WTC11 (cell line): ENCODE data around the gene SPAG4. TPM values are rescaled to one million over a fixed set of nuclear protein-coding genes. Genes with fewer than 3 reads are reported as not detected.

Experiments used
- ATAC-seq: fragments of 200-7000 bp; cut with Tn5 transposase; 2 replicates; pipeline ENCODE4 v1.10.0; 2021; ENCODE audit warnings: mild to moderate bottlenecking, moderate library complexity
- CTCF ChIA-PET: fragments of 300-600 bp; sonication (Branson Sonifier 250); formaldehyde crosslinking; loops from one replicate; lab custom pipeline; 2021; ENCODE audit warnings: antibody characterized with exemption; lab: Charles Lee
- POLR2A ChIA-PET: fragments of 350-600 bp; sonication (Branson Sonifier 250); formaldehyde crosslinking; loops from one replicate; lab custom pipeline; 2021; ENCODE audit warnings: antibody characterized with exemption; lab: Charles Lee
- DNase-seq: peaks from one replicate; pipeline ENCODE4 v3.0.0; 2021; ENCODE audit warnings: low spot score
- H3K27ac Mint-ChIP-seq: 2 replicates; pipeline ENCODE4 v1.8.0; 2021; ENCODE audit warnings: mixed read lengths
- H3K27me3 Mint-ChIP-seq: 2 replicates; pipeline ENCODE4 v1.8.0; 2021; ENCODE audit warnings: low read depth, mild to moderate bottlenecking, moderate library complexity, mixed read lengths
- H3K36me3 Mint-ChIP-seq: 2 replicates; pipeline ENCODE4 v1.8.0; 2021; ENCODE audit warnings: mixed read lengths
- H3K4me1 Mint-ChIP-seq: 2 replicates; pipeline ENCODE4 v1.8.0; 2022; ENCODE audit warnings: mixed read lengths
- H3K4me3 Mint-ChIP-seq: 2 replicates; pipeline ENCODE4 v1.8.0; 2021; ENCODE audit warnings: mild to moderate bottlenecking, moderate library complexity, mixed read lengths
- H3K9me3 Mint-ChIP-seq: 2 replicates; pipeline ENCODE4 v1.8.0; 2021; ENCODE audit warnings: mixed read lengths
- AFF4 ChIP-seq: sonication (generic); formaldehyde crosslinking; IDR thresholded peaks from 2 replicates; pipeline ENCODE4 v1.8.1; 2023; ENCODE audit warnings: mild to moderate bottlenecking, missing genetic modification reagents, borderline replicate concordance
- ATF1 ChIP-seq: sonication (generic); formaldehyde crosslinking; IDR thresholded peaks from 2 replicates; pipeline ENCODE4 v1.8.1; 2023; ENCODE audit warnings: mild to moderate bottlenecking, moderate library complexity, missing genetic modification reagents
- ATF6 ChIP-seq: sonication (generic); formaldehyde crosslinking; IDR thresholded peaks from 2 replicates; pipeline ENCODE4 v1.8.1; 2023; ENCODE audit warnings: mild to moderate bottlenecking, missing genetic modification reagents
- ELF4 ChIP-seq: sonication (generic); formaldehyde crosslinking; IDR thresholded peaks from 2 replicates; pipeline ENCODE4 v1.8.1; 2022; ENCODE audit warnings: low read depth, mild to moderate bottlenecking, moderate library complexity, missing genetic modification reagents
- EMX1 ChIP-seq: fragments of 250-450 bp; sonication (Bioruptor Pico); IDR thresholded peaks from 2 replicates; pipeline ENCODE4 v1.8.0; 2021; ENCODE audit warnings: mild to moderate bottlenecking
- FOXJ3 ChIP-seq: sonication (generic); formaldehyde crosslinking; IDR thresholded peaks from 2 replicates; pipeline ENCODE4 v1.9.0; 2021; ENCODE audit warnings: missing genetic modification reagents, mild to moderate bottlenecking, borderline replicate concordance
- GABPB1 ChIP-seq: sonication (generic); formaldehyde crosslinking; IDR thresholded peaks from 2 replicates; pipeline ENCODE4 v1.8.1; 2023; ENCODE audit warnings: mild to moderate bottlenecking, missing genetic modification reagents
- NR1H2 ChIP-seq: sonication (generic); formaldehyde crosslinking; IDR thresholded peaks from 2 replicates; pipeline ENCODE4 v1.9.0; 2021; ENCODE audit warnings: mild to moderate bottlenecking, moderate library complexity, missing genetic modification reagents
- SOX15 ChIP-seq: fragments of 250-450 bp; sonication (Bioruptor Pico); IDR thresholded peaks from 2 replicates; pipeline ENCODE4 v1.9.0; 2021; ENCODE audit warnings: mild to moderate bottlenecking
- TEAD4 ChIP-seq: sonication (generic); formaldehyde crosslinking; IDR thresholded peaks from 2 replicates; pipeline ENCODE4 v1.8.0; 2022; ENCODE audit warnings: mild to moderate bottlenecking, missing genetic modification reagents
- ZBTB43 ChIP-seq: sonication (generic); formaldehyde crosslinking; IDR thresholded peaks from 2 replicates; pipeline ENCODE4 v1.8.1; 2023; ENCODE audit warnings: mild to moderate bottlenecking, missing genetic modification reagents
- ZNF138 ChIP-seq: sonication (generic); formaldehyde crosslinking; conservative IDR thresholded peaks from 2 replicates; pipeline ENCODE4 v1.8.1; 2022; ENCODE audit warnings: mild to moderate bottlenecking, moderate library complexity, missing genetic modification reagents
- ZNF232 ChIP-seq: sonication (generic); formaldehyde crosslinking; IDR thresholded peaks from 2 replicates; pipeline ENCODE4 v1.8.0; 2022; ENCODE audit warnings: mild to moderate bottlenecking, missing genetic modification reagents
- ZNF317 ChIP-seq: sonication (generic); formaldehyde crosslinking; IDR thresholded peaks from 2 replicates; pipeline ENCODE4 v1.8.1; 2023; ENCODE audit warnings: low read depth, mild to moderate bottlenecking, moderate library complexity, missing genetic modification reagents, borderline replicate concordance
- total RNA-seq: library from RNA; stranded (reverse); gene quantifications from 3 replicates; pipeline ENCODE4 v1.2.3, GENCODE V29; 2021
- TF ChIP-seq, protein P1 (sequence below): fragments of 250-450 bp; sonication (Bioruptor Pico); IDR thresholded peaks from 2 replicates; pipeline ENCODE4 v1.9.0; 2021; ENCODE audit warnings: mild to moderate bottlenecking, borderline replicate concordance
- TF ChIP-seq, protein P2 (sequence below): sonication (generic); formaldehyde crosslinking; IDR thresholded peaks from 2 replicates; pipeline ENCODE4 v1.8.0; 2022; ENCODE audit warnings: mild to moderate bottlenecking, missing genetic modification reagents
- TF ChIP-seq, protein P3 (sequence below): sonication (generic); formaldehyde crosslinking; IDR thresholded peaks from 2 replicates; pipeline ENCODE4 v1.8.1; 2022; ENCODE audit warnings: low read depth, mild to moderate bottlenecking, moderate library complexity, missing genetic modification reagents, borderline replicate concordance

The SPAG4 gene
- total RNA-seq, 1 experiment from 2014 or later: 3.5 TPM

- Mint-ChIP-seq H3K9me3 (no peaks in the 10 kb centered on the region), H3K36me3 (peaks cover 25% of the 10 kb centered on the region), H3K27ac (peak overlapping the region; percentile 44), H3K4me3 (no peak overlapping the region), H3K4me1 (peaks cover 5% of the 10 kb centered on the region; the same call in 1 of the 2 replicates), H3K27me3 (no peaks in the 10 kb centered on the region)
- ChIA-PET CTCF (no interaction called here), POLR2A (no interaction called here)
- no peak for ATAC-seq
- TF ChIP-seq ZNF138 (no peak), ZNF232 (CRISPR knock-in tag) (no peak), ZNF317 (CRISPR knock-in tag) (no peak), NR1H2 (no peak), ZBTB43 (CRISPR knock-in tag) (no peak), EMX1 (CRISPR knock-in tag) (no peak), FOXJ3 (CRISPR knock-in tag) (no peak), GABPB1 (CRISPR knock-in tag) (no peak), AFF4 (CRISPR knock-in tag) (no peak), ATF1 (CRISPR knock-in tag) (no peak), TEAD4 (CRISPR knock-in tag) (no peak), ELF4 (no peak), SOX15 (no peak), ATF6 (CRISPR knock-in tag) (no peak)
- TF ChIP-seq, protein P1, sequence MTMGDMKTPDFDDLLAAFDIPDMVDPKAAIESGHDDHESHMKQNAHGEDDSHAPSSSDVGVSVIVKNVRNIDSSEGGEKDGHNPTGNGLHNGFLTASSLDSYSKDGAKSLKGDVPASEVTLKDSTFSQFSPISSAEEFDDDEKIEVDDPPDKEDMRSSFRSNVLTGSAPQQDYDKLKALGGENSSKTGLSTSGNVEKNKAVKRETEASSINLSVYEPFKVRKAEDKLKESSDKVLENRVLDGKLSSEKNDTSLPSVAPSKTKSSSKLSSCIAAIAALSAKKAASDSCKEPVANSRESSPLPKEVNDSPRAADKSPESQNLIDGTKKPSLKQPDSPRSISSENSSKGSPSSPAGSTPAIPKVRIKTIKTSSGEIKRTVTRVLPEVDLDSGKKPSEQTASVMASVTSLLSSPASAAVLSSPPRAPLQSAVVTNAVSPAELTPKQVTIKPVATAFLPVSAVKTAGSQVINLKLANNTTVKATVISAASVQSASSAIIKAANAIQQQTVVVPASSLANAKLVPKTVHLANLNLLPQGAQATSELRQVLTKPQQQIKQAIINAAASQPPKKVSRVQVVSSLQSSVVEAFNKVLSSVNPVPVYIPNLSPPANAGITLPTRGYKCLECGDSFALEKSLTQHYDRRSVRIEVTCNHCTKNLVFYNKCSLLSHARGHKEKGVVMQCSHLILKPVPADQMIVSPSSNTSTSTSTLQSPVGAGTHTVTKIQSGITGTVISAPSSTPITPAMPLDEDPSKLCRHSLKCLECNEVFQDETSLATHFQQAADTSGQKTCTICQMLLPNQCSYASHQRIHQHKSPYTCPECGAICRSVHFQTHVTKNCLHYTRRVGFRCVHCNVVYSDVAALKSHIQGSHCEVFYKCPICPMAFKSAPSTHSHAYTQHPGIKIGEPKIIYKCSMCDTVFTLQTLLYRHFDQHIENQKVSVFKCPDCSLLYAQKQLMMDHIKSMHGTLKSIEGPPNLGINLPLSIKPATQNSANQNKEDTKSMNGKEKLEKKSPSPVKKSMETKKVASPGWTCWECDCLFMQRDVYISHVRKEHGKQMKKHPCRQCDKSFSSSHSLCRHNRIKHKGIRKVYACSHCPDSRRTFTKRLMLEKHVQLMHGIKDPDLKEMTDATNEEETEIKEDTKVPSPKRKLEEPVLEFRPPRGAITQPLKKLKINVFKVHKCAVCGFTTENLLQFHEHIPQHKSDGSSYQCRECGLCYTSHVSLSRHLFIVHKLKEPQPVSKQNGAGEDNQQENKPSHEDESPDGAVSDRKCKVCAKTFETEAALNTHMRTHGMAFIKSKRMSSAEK (CRISPR knock-in tag): no peak
- TF ChIP-seq, protein P2, sequence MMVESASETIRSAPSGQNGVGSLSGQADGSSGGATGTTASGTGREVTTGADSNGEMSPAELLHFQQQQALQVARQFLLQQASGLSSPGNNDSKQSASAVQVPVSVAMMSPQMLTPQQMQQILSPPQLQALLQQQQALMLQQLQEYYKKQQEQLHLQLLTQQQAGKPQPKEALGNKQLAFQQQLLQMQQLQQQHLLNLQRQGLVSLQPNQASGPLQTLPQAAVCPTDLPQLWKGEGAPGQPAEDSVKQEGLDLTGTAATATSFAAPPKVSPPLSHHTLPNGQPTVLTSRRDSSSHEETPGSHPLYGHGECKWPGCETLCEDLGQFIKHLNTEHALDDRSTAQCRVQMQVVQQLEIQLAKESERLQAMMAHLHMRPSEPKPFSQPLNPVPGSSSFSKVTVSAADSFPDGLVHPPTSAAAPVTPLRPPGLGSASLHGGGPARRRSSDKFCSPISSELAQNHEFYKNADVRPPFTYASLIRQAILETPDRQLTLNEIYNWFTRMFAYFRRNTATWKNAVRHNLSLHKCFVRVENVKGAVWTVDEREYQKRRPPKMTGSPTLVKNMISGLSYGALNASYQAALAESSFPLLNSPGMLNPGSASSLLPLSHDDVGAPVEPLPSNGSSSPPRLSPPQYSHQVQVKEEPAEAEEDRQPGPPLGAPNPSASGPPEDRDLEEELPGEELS (CRISPR knock-in tag): no peak
- TF ChIP-seq, protein P3, sequence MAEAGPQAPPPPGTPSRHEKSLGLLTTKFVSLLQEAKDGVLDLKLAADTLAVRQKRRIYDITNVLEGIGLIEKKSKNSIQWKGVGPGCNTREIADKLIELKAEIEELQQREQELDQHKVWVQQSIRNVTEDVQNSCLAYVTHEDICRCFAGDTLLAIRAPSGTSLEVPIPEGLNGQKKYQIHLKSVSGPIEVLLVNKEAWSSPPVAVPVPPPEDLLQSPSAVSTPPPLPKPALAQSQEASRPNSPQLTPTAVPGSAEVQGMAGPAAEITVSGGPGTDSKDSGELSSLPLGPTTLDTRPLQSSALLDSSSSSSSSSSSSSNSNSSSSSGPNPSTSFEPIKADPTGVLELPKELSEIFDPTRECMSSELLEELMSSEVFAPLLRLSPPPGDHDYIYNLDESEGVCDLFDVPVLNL (CRISPR knock-in tag): no peak
- no peak for DNase-seq
Measured at GRCh38 chr20:35650632-35651031, 35.0 kb downstream of the SPAG4 start.
